Transverse colon (tissue), 4 donors: ENCODE results near the gene CAMKV. TPM values are rescaled to one million over a fixed set of nuclear protein-coding genes. Genes with fewer than 3 reads are reported as not detected.

ENCODE experiments used
- DNase-seq: peaks from one replicate; pipeline ENCODE4 v3.0.0-alpha.2; 2019
- H3K27ac ChIP-seq, 4 donors: fragments of 200-600 bp; sonication (generic); 2 replicates each; pipeline ENCODE4 v1.5.1; 2016 to 2018; ENCODE audit warnings: inconsistent platforms in 4 of 4
- H3K27me3 ChIP-seq: fragments of 200-600 bp; sonication (generic); 2 replicates; pipeline ENCODE4 v1.5.1; 2017; ENCODE audit warnings: inconsistent platforms
- H3K36me3 ChIP-seq, 4 donors: fragments of 200-600 bp; sonication (generic); 2 replicates each; pipeline ENCODE4 v1.5.1; 2017 to 2019; ENCODE audit warnings: inconsistent platforms in 4 of 4
- H3K4me1 ChIP-seq, 4 donors: fragments of 200-600 bp; sonication (generic); 2 replicates each; pipeline ENCODE4 v1.5.1; 2017 to 2020; ENCODE audit warnings: inconsistent platforms in 4 of 4
- H3K4me3 ChIP-seq, 4 donors: fragments of 200-600 bp; sonication (generic); 1 replicate in 1 of 4; 2 replicates in 3 of 4; pipeline versions ENCODE4 v1.5.1 to v1.6.1; 2017 to 2019; ENCODE audit warnings: inconsistent platforms in 4 of 4
- H3K9me3 ChIP-seq, 2 donors: fragments of 200-600 bp; sonication (generic); 2 replicates each; pipeline ENCODE4 v1.5.1; 2017 to 2019; ENCODE audit warnings: inconsistent platforms in 2 of 2
- EP300 ChIP-seq: sonication (generic); formaldehyde crosslinking; IDR thresholded peaks from one replicate; pipeline ENCODE4 v1.6.1; 2017; ENCODE audit warnings: antibody characterized with exemption, low read depth
- POLR2A ChIP-seq: fragments of 450-650 bp; IDR thresholded peaks from one replicate; pipeline ENCODE4 v1.6.1; 2016; ENCODE audit warnings: antibody characterized with exemption, mild to moderate bottlenecking, moderate library complexity
- POLR2AphosphoS5 ChIP-seq, 3 donors: sonication (generic); formaldehyde crosslinking; IDR thresholded peaks; one replicate each; pipeline ENCODE4 v1.6.1; 2016; ENCODE audit warnings: antibody characterized with exemption in 3 of 3
- WGBS, 2 donors: methylation state at CpG; one replicate each; pipeline ENCODE4 v1.1.5; 2018; ENCODE audit warnings: low coverage in 1 of 2; 5-methylcytosine and 5-hydroxymethylcytosine counted together
- in situ Hi-C, 4 donors: fragments of 200-750 bp; cut with MboI; loops; one replicate each; pipeline versions ENCODE4 v1.15.0 to v1.15.1; 2017; ENCODE audit warnings: low sequenced_read_pairs in 3 of 4, low pct_ligation_motif_present in 1 of 4, low pct_unique_long_range_greater_than_20kb in 1 of 4
- intact Hi-C: fragments of 100-400 bp; cut with DNase I; formaldehyde crosslinking; loops from one replicate; pipeline ENCODE4 v1.15.1; 2023; ENCODE audit warnings: low total_unique reads
- total RNA-seq, 4 donors: library from RNA; depleted of rRNA; stranded (reverse); fragments of >200 nt; gene quantifications; one replicate each; pipeline ENCODE4 v1.1.0, GENCODE V29; 2016
- TF ChIP-seq, protein P1 (sequence below), 5 experiments: fragments of 200-600 bp in 3 of 5; fragments of 450-650 bp in 2 of 5; sonication (generic) in 3 of 5; IDR thresholded peaks; 1 replicate in 2 of 5; 2 replicates in 3 of 5; pipeline ENCODE4 v1.5.1; 2016 to 2017; ENCODE audit warnings: antibody characterized with exemption in 5 of 5, inconsistent platforms in 3 of 5, mild to moderate bottlenecking in 2 of 5, moderate library complexity in 1 of 5

The CAMKV gene
- total RNA-seq, 4 donors from 2014 or later = 0.14 TPM; not detected in 3

DNA sequence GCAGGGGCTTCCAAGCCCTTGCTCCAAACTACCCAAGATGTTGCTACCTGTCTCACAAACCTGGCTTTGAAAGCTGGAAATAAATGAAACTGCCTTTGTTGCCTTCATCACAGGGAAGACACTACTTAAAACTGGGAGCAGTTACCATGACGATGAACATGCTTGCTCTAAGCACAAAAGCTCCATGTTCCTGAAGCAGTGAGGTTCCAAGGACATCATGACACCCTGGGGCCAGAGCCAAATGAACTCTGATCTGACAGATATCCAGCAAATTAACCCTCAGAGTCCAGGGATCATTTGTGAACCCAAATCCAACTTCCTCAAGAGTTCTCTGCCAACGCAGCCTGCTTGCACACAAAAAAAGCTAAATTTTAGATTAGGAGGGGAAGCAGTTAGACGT lies 24.0 kb downstream of the CAMKV start:
- H3K36me3 ChIP-seq = no peaks in the 10 kb centered on the region
- TF ChIP-seq, protein P1, sequence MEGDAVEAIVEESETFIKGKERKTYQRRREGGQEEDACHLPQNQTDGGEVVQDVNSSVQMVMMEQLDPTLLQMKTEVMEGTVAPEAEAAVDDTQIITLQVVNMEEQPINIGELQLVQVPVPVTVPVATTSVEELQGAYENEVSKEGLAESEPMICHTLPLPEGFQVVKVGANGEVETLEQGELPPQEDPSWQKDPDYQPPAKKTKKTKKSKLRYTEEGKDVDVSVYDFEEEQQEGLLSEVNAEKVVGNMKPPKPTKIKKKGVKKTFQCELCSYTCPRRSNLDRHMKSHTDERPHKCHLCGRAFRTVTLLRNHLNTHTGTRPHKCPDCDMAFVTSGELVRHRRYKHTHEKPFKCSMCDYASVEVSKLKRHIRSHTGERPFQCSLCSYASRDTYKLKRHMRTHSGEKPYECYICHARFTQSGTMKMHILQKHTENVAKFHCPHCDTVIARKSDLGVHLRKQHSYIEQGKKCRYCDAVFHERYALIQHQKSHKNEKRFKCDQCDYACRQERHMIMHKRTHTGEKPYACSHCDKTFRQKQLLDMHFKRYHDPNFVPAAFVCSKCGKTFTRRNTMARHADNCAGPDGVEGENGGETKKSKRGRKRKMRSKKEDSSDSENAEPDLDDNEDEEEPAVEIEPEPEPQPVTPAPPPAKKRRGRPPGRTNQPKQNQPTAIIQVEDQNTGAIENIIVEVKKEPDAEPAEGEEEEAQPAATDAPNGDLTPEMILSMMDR (IDR thresholded peaks at IDR 0.05) = no peak
- TF ChIP-seq EP300 (no peak), POLR2A (no peak), POLR2AphosphoS5 (IDR thresholded peaks at IDR 0.05) (no peak)

DNA sequence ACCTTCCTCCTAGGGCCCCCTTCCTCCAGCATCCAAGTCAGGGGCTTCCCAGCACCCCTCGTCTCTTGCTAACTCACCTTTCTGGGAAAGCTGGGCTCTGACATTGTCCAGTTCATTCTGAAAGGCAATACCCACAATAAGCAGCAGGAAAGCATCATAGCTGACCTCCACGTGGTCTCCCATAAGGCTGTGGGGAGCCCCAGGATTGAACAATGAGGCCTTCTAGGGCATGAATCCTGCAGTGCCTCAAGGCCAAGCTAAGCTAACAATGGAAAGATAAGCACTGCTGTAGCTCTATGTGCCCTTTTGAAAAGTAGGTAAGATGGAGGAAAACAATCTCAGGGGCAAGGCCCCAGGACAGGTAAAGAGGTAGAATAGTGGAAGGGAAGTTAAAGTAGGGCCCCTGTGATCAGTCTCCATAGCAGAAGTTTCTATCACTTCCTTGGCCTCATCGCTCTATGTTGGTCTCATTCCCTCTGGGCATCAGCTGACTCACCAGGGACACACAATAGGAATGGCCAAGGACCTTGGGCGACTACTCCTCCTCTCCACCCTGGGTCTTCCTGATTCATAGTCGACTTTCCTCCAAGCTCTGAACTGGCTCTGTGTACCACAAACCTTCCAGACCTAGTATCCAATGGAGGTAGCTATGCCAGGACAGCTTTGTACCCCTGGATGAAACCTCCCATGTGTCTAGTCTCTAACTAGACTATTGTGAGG lies 25.1 kb downstream of the CAMKV start:
- in situ Hi-C loops = loop anchor here in 1 of 4 donors (10.0 kb wide), 1 partner anchor 140 kb away; no protein-coding TSS in a partner anchor
- intact Hi-C loops = loop anchor here (10.0 kb wide), 1 partner anchor 140 kb away; no protein-coding TSS in a partner anchor
- no peak for DNase-seq
- no peaks in the 10 kb centered on the region for H3K4me1 ChIP-seq
- H3K4me3 ChIP-seq = no peak overlapping the region
- H3K27ac ChIP-seq = no peak overlapping the region
- H3K36me3 ChIP-seq = no peaks in the 10 kb centered on the region
- no peaks in the 10 kb centered on the region for H3K27me3 ChIP-seq
- 70 to 74% methylated on average over 3 to 5 of the region's 5 CpGs for WGBS, 2 donors
- TF ChIP-seq, protein P1 (IDR thresholded peaks at IDR 0.05) = no peak
- TF ChIP-seq EP300 (no peak), POLR2A (no peak), POLR2AphosphoS5 (IDR thresholded peaks at IDR 0.05) (no peak)
- no peaks in the 10 kb centered on the region for H3K9me3 ChIP-seq

More for the DNA sequence above, 24.0 kb downstream of the CAMKV start:
- H3K27ac ChIP-seq = no peak overlapping the region
- H3K27me3 ChIP-seq = no peaks in the 10 kb centered on the region
- in situ Hi-C loops = loop anchor here in 1 of 4 donors (10.0 kb wide), 1 partner anchor 141 kb away; no protein-coding TSS in a partner anchor
- no peak overlapping the region for H3K4me3 ChIP-seq
- intact Hi-C loops = loop anchor here (10.0 kb wide), 1 partner anchor 141 kb away; no protein-coding TSS in a partner anchor
- no peak for DNase-seq
- H3K4me1 ChIP-seq = no peaks in the 10 kb centered on the region
- H3K9me3 ChIP-seq = no peaks in the 10 kb centered on the region
- WGBS, 2 donors = 84 to 94% methylated on average over 3 of the region's 3 CpGs

DNA sequence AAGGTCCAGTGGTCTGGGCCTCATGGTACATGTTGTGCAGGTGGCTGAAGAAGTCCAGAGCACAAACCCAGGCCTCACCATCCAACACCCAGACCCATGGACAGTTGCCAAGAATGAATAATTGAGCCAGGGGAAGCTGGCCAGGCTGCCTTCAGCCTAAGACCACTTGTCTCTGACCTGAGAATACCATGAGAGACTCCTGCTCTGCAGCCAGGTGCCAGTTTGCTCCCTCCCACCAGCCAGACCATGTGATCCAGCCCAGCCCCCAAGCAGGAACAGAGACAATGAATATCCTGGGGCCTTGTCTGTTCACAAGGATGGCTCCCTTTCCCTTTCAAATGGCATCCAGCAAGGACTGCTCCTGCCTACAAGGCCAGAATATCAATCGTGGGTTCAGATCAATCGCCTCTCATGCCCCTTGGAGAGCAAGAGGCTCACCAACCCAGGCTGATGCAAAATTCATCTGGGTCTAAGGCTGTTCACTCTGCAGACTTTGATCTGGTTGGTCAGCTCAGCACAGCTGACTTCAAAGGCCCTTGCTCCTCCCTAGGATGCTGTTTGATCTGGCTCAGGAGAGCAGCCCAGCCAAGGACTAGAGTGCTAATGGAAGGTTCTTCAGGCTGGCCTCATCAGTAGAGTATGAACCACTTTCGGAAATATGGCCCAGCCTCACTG lies 26.7 kb downstream of the CAMKV start:
- in situ Hi-C loops (loop anchor here in 1 of 4 donors (10.0 kb wide), 1 partner anchor 138 kb away; no protein-coding TSS in a partner anchor), intact Hi-C loops (loop anchor here (10.0 kb wide), 1 partner anchor 138 kb away; no protein-coding TSS in a partner anchor)
- no peaks in the 10 kb centered on the region for H3K27me3 ChIP-seq
- H3K4me1 ChIP-seq = peaks cover 0 to 4% (median 1%) of the 10 kb centered on the region in 4 donors
- H3K36me3 ChIP-seq = no peaks in the 10 kb centered on the region
- 96% methylated on average over 3 of the region's 3 CpGs; no CpG with 5 or more reads in 1 of the 2 donors for WGBS, 2 donors
- no peak overlapping the region for H3K27ac ChIP-seq
- H3K9me3 ChIP-seq = no peaks in the 10 kb centered on the region
- TF ChIP-seq POLR2AphosphoS5 (IDR thresholded peaks at IDR 0.05) = no peak
- no peak for TF ChIP-seq EP300
- TF ChIP-seq, protein P1 (IDR thresholded peaks at IDR 0.05) = no peak
- TF ChIP-seq POLR2A = no peak
- DNase-seq = no peak
- H3K4me3 ChIP-seq = no peak overlapping the region

DNA sequence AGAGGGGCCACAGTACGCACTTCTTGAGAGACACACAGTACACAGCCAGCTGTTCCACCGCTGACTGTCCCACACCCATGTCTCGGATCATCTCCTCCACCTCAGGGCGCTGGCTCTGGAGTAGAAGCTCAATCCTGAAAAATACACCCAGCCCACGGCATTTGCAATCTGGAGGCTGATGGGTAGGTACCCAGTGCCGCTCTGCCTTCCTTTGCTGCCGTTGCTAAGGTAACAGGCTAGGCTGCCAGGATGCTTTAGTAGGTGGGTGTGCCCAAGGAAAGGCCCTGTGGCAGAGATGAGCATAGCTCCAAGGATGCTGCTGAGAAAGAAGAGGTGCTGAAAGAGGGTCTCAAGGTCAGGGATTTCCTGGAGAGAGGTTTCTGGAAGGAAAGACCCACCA lies 27.9 kb downstream of the CAMKV start:
- H3K27me3 ChIP-seq = no peaks in the 10 kb centered on the region
- H3K27ac ChIP-seq = no peak overlapping the region
- no peak overlapping the region for H3K4me3 ChIP-seq
- H3K36me3 ChIP-seq = no peaks in the 10 kb centered on the region
- H3K9me3 ChIP-seq = no peaks in the 10 kb centered on the region
- H3K4me1 ChIP-seq = peaks cover 0 to 4% (median 1%) of the 10 kb centered on the region in 4 donors
- TF ChIP-seq, protein P1 (IDR thresholded peaks at IDR 0.05) = no peak
- no peak for TF ChIP-seq POLR2A
- no peak for TF ChIP-seq EP300
- no peak for TF ChIP-seq POLR2AphosphoS5 (IDR thresholded peaks at IDR 0.05)
- DNase-seq = no peak
- in situ Hi-C loops (loop anchor here in 1 of 4 donors (10.0 kb wide), 1 partner anchor 137 kb away; no protein-coding TSS in a partner anchor), intact Hi-C loops (loop anchor here (10.0 kb wide), 1 partner anchor 137 kb away; no protein-coding TSS in a partner anchor)
- WGBS, 2 donors = 85 to 100% methylated on average over 1 to 4 of the region's 7 CpGs
